ENCODE results near the gene DNM3.
A peak's percentile ranks its signal among the peaks of the same experiment; 100 is the strongest.

The DNM3 gene

GRCh38 chr1:172146141-172146850 lies 305.0 kb downstream of the DNM3 start:
- no peak for TF ChIP-seq CTCF (IDR thresholded peaks at IDR 0.05; ENCODE audit: low read depth, low read length, missing control alignments)
- DNase-seq (ENCODE audit: low read depth) = no peak
- no peak overlapping the region for H3K4me3 ChIP-seq (ENCODE audit: low read depth, low read length)

- no peak for TF ChIP-seq CTCF (IDR thresholded peaks at IDR 0.05; ENCODE audit: low read depth, low read length, missing control alignments)
- no peak overlapping the region for H3K4me3 ChIP-seq (ENCODE audit: low read depth, low read length)
- DNase-seq (ENCODE audit: low read depth) = no peak
Measured at GRCh38 chr1:172147541-172147940, 306.2 kb downstream of the DNM3 start.

- H3K4me3 ChIP-seq (ENCODE audit: low read depth, low read length) = no peak overlapping the region
- no peak for DNase-seq (ENCODE audit: low read depth)
- no peak for TF ChIP-seq CTCF (IDR thresholded peaks at IDR 0.05; ENCODE audit: low read depth, low read length, missing control alignments)
Measured at GRCh38 chr1:172148213-172148612, 306.9 kb downstream of the DNM3 start.

GRCh38 chr1:172148707-172149106 lies 307.4 kb downstream of the DNM3 start:
- H3K4me3 ChIP-seq (ENCODE audit: low read depth, low read length) = no peak overlapping the region
- DNase-seq (ENCODE audit: low read depth) = no peak
- no peak for TF ChIP-seq CTCF (IDR thresholded peaks at IDR 0.05; ENCODE audit: low read depth, low read length, missing control alignments)

- no peak for TF ChIP-seq CTCF (IDR thresholded peaks at IDR 0.05; ENCODE audit: low read depth, low read length, missing control alignments)
- no peak for DNase-seq (ENCODE audit: low read depth)
- H3K4me3 ChIP-seq (ENCODE audit: low read depth, low read length) = no peak overlapping the region
Measured at GRCh38 chr1:172149346-172149745, 308.0 kb downstream of the DNM3 start.

- no peak for TF ChIP-seq CTCF (IDR thresholded peaks at IDR 0.05; ENCODE audit: low read depth, low read length, missing control alignments)
- DNase-seq (ENCODE audit: low read depth) = peak; percentile 16
- no peak overlapping the region for H3K4me3 ChIP-seq (ENCODE audit: low read depth, low read length)
Measured at GRCh38 chr1:172154551-172154950, 313.3 kb downstream of the DNM3 start.

- no peak for TF ChIP-seq CTCF (IDR thresholded peaks at IDR 0.05; ENCODE audit: low read depth, low read length, missing control alignments)
- H3K4me3 ChIP-seq (ENCODE audit: low read depth, low read length) = no peak overlapping the region
- no peak for DNase-seq (ENCODE audit: low read depth)
Measured at GRCh38 chr1:172155766-172156165, 314.5 kb downstream of the DNM3 start.
